Measurements from ENCODE around the gene DYNC1I2. TPM values are rescaled to one million over a fixed set of nuclear protein-coding genes. Genes with fewer than 3 reads are reported as not detected.

Gene DYNC1I2
- total and polyA plus RNA-seq, 2 donors (not counting 1 experiment from before 2014, with no cell fraction given), result 109 to 238 TPM

GRCh38 chr2:171673905-171674304, 13.4 kb upstream of the DYNC1I2 start:
- Histone ChIP-seq H2AFZ (ENCODE audit: low read length) (no peak overlapping the region), H3K36me3 (ENCODE audit: control insufficient read depth, insufficient read depth, low read length) (no peaks in the 10 kb centered on the region), H3K4me1 (ENCODE audit: control insufficient read depth, extremely low read depth, insufficient read depth, low read length) (no peaks in the 10 kb centered on the region), H3K9me3 (ENCODE audit: control insufficient read depth, insufficient read depth, low read depth, low read length) (no peaks in the 10 kb centered on the region), H3K4me3 (replicated peaks in 1 of 4; ENCODE audit: control extremely low read depth in 1 of 4, insufficient read depth in 1 of 4, low read depth in 3 of 4, low read length in 4 of 4) (no peak overlapping the region), H3K79me2 (ENCODE audit: control insufficient read depth, insufficient read depth, low read length) (no peaks in the 10 kb centered on the region), H3K27ac (ENCODE audit: insufficient read depth, low read length) (no peak overlapping the region), H3K4me2 (ENCODE audit: extremely low read depth, insufficient read depth, low read length) (no peak overlapping the region), H3K9ac (ENCODE audit: insufficient read depth, low read length) (no peak overlapping the region), H3K27me3 (ENCODE audit: control insufficient read depth, insufficient read depth, low read length) (peaks cover 7% of the 10 kb centered on the region), H4K20me1 (ENCODE audit: control insufficient read depth, extremely low read depth, insufficient read depth, low read length) (no peaks in the 10 kb centered on the region)
- TF ChIP-seq CTCF (conservative IDR thresholded peaks at IDR 0.05 in 1 of 2, IDR thresholded peaks at IDR 0.05 in 1 of 2; ENCODE audit: low read depth in 1 of 2, low read length in 2 of 2), result no peak
- no peak for TF ChIP-seq EZH2 (IDR thresholded peaks at IDR 0.05; ENCODE audit: low read length, missing control alignments)
- DNase-seq (ENCODE audit: low read depth in 2 of 2), result peak in 1 of 2 donors; percentile 59

GRCh38 chr2:171675810-171676345, 11.4 kb upstream of the DYNC1I2 start:
- Histone ChIP-seq H3K27ac (ENCODE audit: insufficient read depth, low read length) (no peak overlapping the region), H3K27me3 (ENCODE audit: control insufficient read depth, insufficient read depth, low read length) (peaks cover 6% of the 10 kb centered on the region), H3K36me3 (ENCODE audit: control insufficient read depth, insufficient read depth, low read length) (no peaks in the 10 kb centered on the region), H3K4me1 (ENCODE audit: control insufficient read depth, extremely low read depth, insufficient read depth, low read length) (no peaks in the 10 kb centered on the region), H3K4me3 (replicated peaks in 1 of 4; ENCODE audit: control extremely low read depth in 1 of 4, insufficient read depth in 1 of 4, low read depth in 3 of 4, low read length in 4 of 4) (no peak overlapping the region), H3K4me2 (ENCODE audit: extremely low read depth, insufficient read depth, low read length) (no peak overlapping the region), H3K9me3 (ENCODE audit: control insufficient read depth, insufficient read depth, low read depth, low read length) (no peaks in the 10 kb centered on the region), H2AFZ (ENCODE audit: low read length) (no peak overlapping the region), H4K20me1 (ENCODE audit: control insufficient read depth, extremely low read depth, insufficient read depth, low read length) (no peaks in the 10 kb centered on the region), H3K9ac (ENCODE audit: insufficient read depth, low read length) (no peak overlapping the region), H3K79me2 (ENCODE audit: control insufficient read depth, insufficient read depth, low read length) (no peaks in the 10 kb centered on the region)
- no peak for DNase-seq (ENCODE audit: low read depth in 2 of 2)
- TF ChIP-seq EZH2 (IDR thresholded peaks at IDR 0.05; ENCODE audit: low read length, missing control alignments), result no peak
- TF ChIP-seq CTCF (conservative IDR thresholded peaks at IDR 0.05 in 1 of 2, IDR thresholded peaks at IDR 0.05 in 1 of 2; ENCODE audit: low read depth in 1 of 2, low read length in 2 of 2), result no peak

- DNase-seq (ENCODE audit: low read depth in 2 of 2), result no peak
- no peak overlapping the region for H3K4me3 ChIP-seq (replicated peaks in 1 of 4; ENCODE audit: control extremely low read depth in 1 of 4, insufficient read depth in 1 of 4, low read depth in 3 of 4, low read length in 4 of 4)
- no peak overlapping the region for H2AFZ ChIP-seq (ENCODE audit: low read length)
- peaks cover 6% of the 10 kb centered on the region for H3K27me3 ChIP-seq (ENCODE audit: control insufficient read depth, insufficient read depth, low read length)
- no peaks in the 10 kb centered on the region for H3K36me3 ChIP-seq (ENCODE audit: control insufficient read depth, insufficient read depth, low read length)
- H3K4me1 ChIP-seq (ENCODE audit: control insufficient read depth, extremely low read depth, insufficient read depth, low read length), result no peaks in the 10 kb centered on the region
- no peaks in the 10 kb centered on the region for H4K20me1 ChIP-seq (ENCODE audit: control insufficient read depth, extremely low read depth, insufficient read depth, low read length)
- no peaks in the 10 kb centered on the region for H3K79me2 ChIP-seq (ENCODE audit: control insufficient read depth, insufficient read depth, low read length)
- no peak overlapping the region for H3K9ac ChIP-seq (ENCODE audit: insufficient read depth, low read length)
- TF ChIP-seq EZH2 (IDR thresholded peaks at IDR 0.05; ENCODE audit: low read length, missing control alignments) (no peak), CTCF (conservative IDR thresholded peaks at IDR 0.05 in 1 of 2, IDR thresholded peaks at IDR 0.05 in 1 of 2; ENCODE audit: low read depth in 1 of 2, low read length in 2 of 2) (no peak)
- no peaks in the 10 kb centered on the region for H3K9me3 ChIP-seq (ENCODE audit: control insufficient read depth, insufficient read depth, low read depth, low read length)
- H3K4me2 ChIP-seq (ENCODE audit: extremely low read depth, insufficient read depth, low read length), result no peak overlapping the region
- no peak overlapping the region for H3K27ac ChIP-seq (ENCODE audit: insufficient read depth, low read length)
Observed at GRCh38 chr2:171678619-171679018, 8.7 kb upstream of the DYNC1I2 start.
